ENCODE measurements around the gene ZNF207.

The ZNF207 gene

GRCh38 chr17:32355649-32356377, 5.9 kb downstream of the ZNF207 start:
- POLR2A ChIA-PET: no interaction called here
- DNase-seq (ENCODE audit: extremely low spot score): no peak

GRCh38 chr17:32356378-32356743, 6.4 kb downstream of the ZNF207 start:
- ChIA-PET CTCF (no interaction called here), POLR2A (no interaction called here)
- no peak for DNase-seq (ENCODE audit: extremely low spot score)
- TF ChIP-seq FOXA1 (IDR thresholded peaks at IDR 0.05) (no peak), BHLHE40 (IDR thresholded peaks at IDR 0.05; ENCODE audit: borderline replicate concordance) (no peak), CTBP1 (IDR thresholded peaks at IDR 0.05; ENCODE audit: borderline replicate concordance) (no peak), LEF1 (IDR thresholded peaks at IDR 0.05; ENCODE audit: borderline replicate concordance) (no peak), ELF4 (IDR thresholded peaks at IDR 0.05) (no peak), TARDBP (IDR thresholded peaks at IDR 0.05) (no peak), L3MBTL2 (conservative IDR thresholded peaks at IDR 0.05) (no peak), NFRKB (IDR thresholded peaks at IDR 0.05) (no peak), FOXM1 (IDR thresholded peaks at IDR 0.05; ENCODE audit: borderline replicate concordance) (no peak), SUZ12 (IDR thresholded peaks at IDR 0.05) (no peak), ARNT (IDR thresholded peaks at IDR 0.05) (no peak), SP1 (IDR thresholded peaks at IDR 0.05) (no peak), HDGF (IDR thresholded peaks at IDR 0.05; ENCODE audit: borderline replicate concordance) (no peak), ZNF384 (IDR thresholded peaks at IDR 0.05) (no peak)
- TF ChIP-seq, protein P1, sequence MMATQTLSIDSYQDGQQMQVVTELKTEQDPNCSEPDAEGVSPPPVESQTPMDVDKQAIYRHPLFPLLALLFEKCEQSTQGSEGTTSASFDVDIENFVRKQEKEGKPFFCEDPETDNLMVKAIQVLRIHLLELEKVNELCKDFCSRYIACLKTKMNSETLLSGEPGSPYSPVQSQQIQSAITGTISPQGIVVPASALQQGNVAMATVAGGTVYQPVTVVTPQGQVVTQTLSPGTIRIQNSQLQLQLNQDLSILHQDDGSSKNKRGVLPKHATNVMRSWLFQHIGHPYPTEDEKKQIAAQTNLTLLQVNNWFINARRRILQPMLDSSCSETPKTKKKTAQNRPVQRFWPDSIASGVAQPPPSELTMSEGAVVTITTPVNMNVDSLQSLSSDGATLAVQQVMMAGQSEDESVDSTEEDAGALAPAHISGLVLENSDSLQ (IDR thresholded peaks at IDR 0.05): no peak

More at GRCh38 chr17:32355649-32356377, 5.9 kb downstream of the ZNF207 start:
- TF ChIP-seq LEF1 (IDR thresholded peaks at IDR 0.05; ENCODE audit: borderline replicate concordance) (no peak), CTBP1 (IDR thresholded peaks at IDR 0.05; ENCODE audit: borderline replicate concordance) (no peak), TARDBP (IDR thresholded peaks at IDR 0.05) (no peak), SUZ12 (IDR thresholded peaks at IDR 0.05) (no peak), L3MBTL2 (conservative IDR thresholded peaks at IDR 0.05) (no peak), ELF4 (IDR thresholded peaks at IDR 0.05) (no peak), ARNT (IDR thresholded peaks at IDR 0.05) (no peak), FOXK2 (IDR thresholded peaks at IDR 0.05) (no peak), NFRKB (IDR thresholded peaks at IDR 0.05) (no peak), ZNF384 (IDR thresholded peaks at IDR 0.05) (no peak), FOXA1 (IDR thresholded peaks at IDR 0.05) (no peak), SP1 (IDR thresholded peaks at IDR 0.05) (no peak), BHLHE40 (IDR thresholded peaks at IDR 0.05; ENCODE audit: borderline replicate concordance) (no peak), FOXM1 (IDR thresholded peaks at IDR 0.05; ENCODE audit: borderline replicate concordance) (no peak)
- TF ChIP-seq, protein P1 (IDR thresholded peaks at IDR 0.05): no peak
- CTCF ChIA-PET: no interaction called here

DNA sequence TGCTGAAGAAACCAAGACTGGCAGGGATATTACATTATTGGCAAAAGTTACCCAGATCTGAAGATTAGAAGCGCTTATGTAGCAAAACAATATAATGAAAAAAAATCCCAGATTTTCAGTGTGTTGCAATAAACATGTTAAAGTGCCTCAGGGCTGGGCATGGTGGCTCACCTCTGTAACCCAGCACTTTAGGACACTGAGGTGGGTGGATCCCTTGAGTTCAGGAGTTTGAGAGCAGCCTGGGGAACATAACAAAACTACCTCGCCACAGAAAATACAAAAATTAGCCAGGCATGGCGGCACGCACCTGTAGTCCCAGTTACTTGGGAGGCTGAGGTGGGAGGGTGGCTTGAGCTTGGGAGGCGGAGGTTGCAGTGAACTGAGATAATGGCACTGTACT, 6.8 kb downstream of the ZNF207 start:
- POLR2A ChIA-PET: no interaction called here
- no peak for DNase-seq (ENCODE audit: extremely low spot score)
- no peak for TF ChIP-seq NFRKB (IDR thresholded peaks at IDR 0.05)
- CTCF ChIA-PET: no interaction called here

DNA sequence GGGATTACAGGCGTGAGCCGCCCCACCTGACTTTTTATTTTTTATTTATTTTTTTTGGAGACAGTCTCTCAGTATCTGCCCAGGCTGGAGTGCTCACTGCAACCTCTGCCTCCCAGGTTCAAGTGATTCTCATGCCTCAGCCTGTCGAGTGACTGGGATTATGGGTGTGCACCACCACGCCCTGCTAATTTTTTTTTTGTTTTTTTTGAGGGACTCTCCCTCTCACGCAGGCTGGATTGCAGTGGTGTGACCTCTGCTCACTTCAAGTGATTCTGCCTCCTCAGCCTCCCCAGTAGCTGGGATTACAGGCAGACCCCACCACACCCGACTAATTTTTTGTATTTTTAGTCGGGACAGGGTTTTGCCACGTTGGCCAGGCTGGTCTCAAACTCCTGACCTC, 7.7 kb downstream of the ZNF207 start:
- DNase-seq (ENCODE audit: extremely low spot score): no peak
- no peak for TF ChIP-seq FOXK2 (IDR thresholded peaks at IDR 0.05)
- no peak for TF ChIP-seq ARNT (IDR thresholded peaks at IDR 0.05)
- no peak for TF ChIP-seq CTBP1 (IDR thresholded peaks at IDR 0.05; ENCODE audit: borderline replicate concordance)
- TF ChIP-seq TARDBP (IDR thresholded peaks at IDR 0.05): no peak
- no peak for TF ChIP-seq FOXM1 (IDR thresholded peaks at IDR 0.05; ENCODE audit: borderline replicate concordance)
- no peak for TF ChIP-seq ELF4 (IDR thresholded peaks at IDR 0.05)
- TF ChIP-seq HDGF (IDR thresholded peaks at IDR 0.05; ENCODE audit: borderline replicate concordance): no peak
- TF ChIP-seq SUZ12 (IDR thresholded peaks at IDR 0.05): no peak
- no peak for TF ChIP-seq BHLHE40 (IDR thresholded peaks at IDR 0.05; ENCODE audit: borderline replicate concordance)
- TF ChIP-seq ZNF384 (IDR thresholded peaks at IDR 0.05): no peak
- no peak for TF ChIP-seq SP1 (IDR thresholded peaks at IDR 0.05)
- TF ChIP-seq LEF1 (IDR thresholded peaks at IDR 0.05; ENCODE audit: borderline replicate concordance): no peak
- CTCF ChIA-PET: no interaction called here
- POLR2A ChIA-PET: no interaction called here

DNA sequence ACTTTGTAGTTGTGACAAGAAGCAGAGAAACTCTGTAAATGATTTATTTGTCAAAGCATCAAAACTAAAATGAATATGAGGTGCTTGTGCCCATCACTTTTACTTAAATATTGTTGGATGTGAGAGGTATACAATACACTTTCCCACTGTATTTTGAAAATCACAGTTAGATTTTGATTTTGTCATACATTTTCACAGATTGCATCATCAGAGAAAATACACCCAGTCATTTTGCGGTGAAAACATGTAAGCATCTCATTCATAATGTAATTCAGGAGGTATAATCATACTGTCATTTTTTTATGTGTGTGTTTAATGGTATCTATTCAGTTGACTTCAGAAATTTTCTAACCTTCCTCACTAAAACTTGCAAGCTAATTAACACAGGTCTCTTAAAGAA, 11.3 kb downstream of the ZNF207 start:
- DNase-seq (ENCODE audit: extremely low spot score): no peak
- ChIA-PET CTCF (interaction anchor here (0.7 kb wide), 1 partner anchor 449 kb away, joined by 5 read pairs; no protein-coding TSS in a partner anchor), POLR2A (no interaction called here)
- TF ChIP-seq HDGF (IDR thresholded peaks at IDR 0.05; ENCODE audit: borderline replicate concordance): no peak

- no peak for DNase-seq (ENCODE audit: extremely low spot score)
- ChIA-PET POLR2A (no interaction called here), CTCF (no interaction called here)
- TF ChIP-seq LEF1 (IDR thresholded peaks at IDR 0.05; ENCODE audit: borderline replicate concordance): no peak
- no peak for TF ChIP-seq SUZ12 (IDR thresholded peaks at IDR 0.05)
- TF ChIP-seq ZNF384 (IDR thresholded peaks at IDR 0.05): no peak
- TF ChIP-seq FOXK2 (IDR thresholded peaks at IDR 0.05): no peak
- TF ChIP-seq FOXM1 (IDR thresholded peaks at IDR 0.05; ENCODE audit: borderline replicate concordance): no peak
- TF ChIP-seq L3MBTL2 (conservative IDR thresholded peaks at IDR 0.05): no peak
Observed at GRCh38 chr17:32370426-32370825, 20.5 kb downstream of the ZNF207 start.

GRCh38 chr17:32382526-32383223, 32.7 kb downstream of the ZNF207 start:
- TF ChIP-seq HDGF (IDR thresholded peaks at IDR 0.05; ENCODE audit: borderline replicate concordance) (no peak), FOXA1 (IDR thresholded peaks at IDR 0.05) (no peak), TARDBP (IDR thresholded peaks at IDR 0.05) (no peak), SUZ12 (IDR thresholded peaks at IDR 0.05) (no peak), FOXK2 (IDR thresholded peaks at IDR 0.05) (no peak), SP1 (IDR thresholded peaks at IDR 0.05) (no peak), ZNF384 (IDR thresholded peaks at IDR 0.05) (no peak), ARNT (IDR thresholded peaks at IDR 0.05) (no peak), FOXM1 (IDR thresholded peaks at IDR 0.05; ENCODE audit: borderline replicate concordance) (no peak)
- TF ChIP-seq, protein P1 (IDR thresholded peaks at IDR 0.05): no peak
- no peak for DNase-seq (ENCODE audit: extremely low spot score)
- ChIA-PET CTCF (no interaction called here), POLR2A (no interaction called here)

Data from HEK293T (cell line).